GM19023 (cell line): ENCODE data around the gene GNA15.

ENCODE experiments used
- ATAC-seq: cut with Tn5 transposase; IDR thresholded peaks from one replicate; pipeline ENCODE4 v1.9.1; 2021; ENCODE audit warnings: mild to moderate bottlenecking, moderate library complexity; ENCODE audit not compliant: unreplicated experiment

GNA15 gene

DNA sequence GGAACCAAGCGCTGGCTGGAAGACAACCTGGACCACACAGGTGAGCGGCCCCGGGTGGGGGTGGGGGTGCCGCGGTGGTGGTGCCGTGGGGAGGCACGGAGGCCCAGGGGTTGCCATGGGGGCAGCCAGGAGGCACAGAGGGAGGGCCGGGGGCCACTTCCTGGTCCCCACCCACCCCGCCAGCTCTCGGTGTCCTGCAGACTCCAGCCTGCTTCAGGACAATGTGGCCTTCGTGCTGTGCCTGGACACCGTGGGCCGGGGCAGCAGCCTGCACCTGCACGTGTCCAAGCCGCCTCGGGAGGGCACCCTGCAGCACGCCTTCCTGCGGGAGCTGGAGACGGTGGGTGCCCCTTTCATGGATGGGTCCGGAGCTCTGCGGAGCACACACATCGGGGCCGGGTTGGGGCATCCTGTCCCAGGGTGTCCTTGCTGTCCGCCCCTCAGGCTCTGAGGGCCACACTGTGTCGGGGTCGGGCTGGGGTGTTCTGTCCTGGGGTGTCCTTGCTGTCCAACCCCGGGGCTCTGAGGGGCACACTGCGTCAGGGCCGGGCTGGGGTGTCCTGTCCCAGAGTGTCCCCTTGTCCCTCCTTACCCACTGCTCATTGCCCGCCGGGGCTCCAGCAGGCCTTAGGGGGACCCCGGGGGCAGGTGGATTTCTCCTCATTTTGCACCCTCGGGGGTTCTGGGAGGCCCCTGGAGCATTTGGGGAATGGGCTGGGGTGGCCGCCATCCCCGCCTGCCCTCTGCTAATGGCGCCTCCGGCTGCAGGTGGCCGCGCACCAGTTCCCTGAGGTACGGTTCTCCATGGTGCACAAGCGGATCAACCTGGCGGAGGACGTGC, 68.2 kb downstream of the GNA15 start:
- ATAC-seq = no peak

DNA sequence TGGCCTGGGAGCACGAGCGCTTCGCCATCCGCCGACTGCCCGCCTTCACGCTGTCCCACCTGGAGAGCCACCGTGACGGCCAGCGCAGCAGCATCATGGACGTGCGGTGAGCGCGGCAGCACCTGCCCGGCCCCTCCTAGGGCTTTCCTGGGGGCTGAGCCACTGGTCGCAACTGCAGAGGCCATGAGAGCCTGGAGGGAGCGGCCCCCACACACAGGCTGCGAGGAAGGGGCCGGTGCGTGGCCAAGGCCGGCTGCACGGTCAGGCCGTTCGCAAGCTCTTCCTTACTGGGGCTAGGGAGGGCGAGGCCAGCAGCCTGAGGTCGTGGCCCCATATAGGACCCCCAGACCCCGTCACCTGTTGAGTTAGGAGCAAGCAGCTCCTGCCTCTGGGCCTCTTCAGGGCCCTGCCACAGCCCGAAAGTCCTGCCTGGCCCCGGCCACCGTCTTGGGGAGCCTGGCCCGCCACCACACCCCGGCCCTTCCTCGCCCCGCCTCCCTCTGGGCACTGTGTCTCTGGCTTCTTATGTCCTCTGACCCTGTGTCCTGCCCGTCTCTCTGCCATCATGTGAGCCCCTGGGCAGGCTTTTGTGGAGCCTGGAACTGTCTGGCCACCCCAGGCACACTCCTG, 68.9 kb downstream of the GNA15 start:
- ATAC-seq = no peak

DNA sequence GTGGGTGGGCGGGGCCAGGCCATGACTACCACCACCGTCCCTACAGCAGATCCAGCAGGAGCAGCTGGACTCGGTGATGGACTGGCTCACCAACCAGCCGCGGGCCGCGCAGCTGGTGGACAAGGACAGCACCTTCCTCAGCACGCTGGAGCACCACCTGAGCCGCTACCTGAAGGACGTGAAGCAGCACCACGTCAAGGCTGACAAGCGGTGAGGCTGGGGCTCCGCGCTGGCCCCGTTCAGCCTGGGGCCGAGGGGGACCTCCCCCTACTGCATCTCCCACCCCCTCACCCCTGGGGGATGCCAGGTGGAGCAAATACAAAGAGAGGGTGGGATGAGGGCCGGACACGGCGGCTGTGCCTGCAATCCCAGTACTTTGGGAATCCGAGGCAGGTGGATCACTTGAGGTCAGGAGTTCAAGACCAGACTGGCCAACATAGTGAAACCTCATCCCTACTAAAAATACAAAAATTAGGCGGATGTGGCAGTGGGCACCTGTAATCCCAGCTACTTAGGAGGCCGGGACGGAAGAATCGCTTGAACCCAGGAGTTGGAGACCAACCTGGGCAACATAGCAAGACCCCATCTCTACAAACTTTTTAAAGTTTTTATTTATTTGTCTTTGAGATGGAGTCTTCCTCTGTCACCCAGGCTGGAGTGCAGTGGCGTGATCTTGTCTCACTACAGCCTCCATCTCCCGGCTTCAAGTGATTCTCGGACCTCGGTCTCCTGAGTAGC, 70.6 kb downstream of the GNA15 start:
- ATAC-seq = no peak

DNA sequence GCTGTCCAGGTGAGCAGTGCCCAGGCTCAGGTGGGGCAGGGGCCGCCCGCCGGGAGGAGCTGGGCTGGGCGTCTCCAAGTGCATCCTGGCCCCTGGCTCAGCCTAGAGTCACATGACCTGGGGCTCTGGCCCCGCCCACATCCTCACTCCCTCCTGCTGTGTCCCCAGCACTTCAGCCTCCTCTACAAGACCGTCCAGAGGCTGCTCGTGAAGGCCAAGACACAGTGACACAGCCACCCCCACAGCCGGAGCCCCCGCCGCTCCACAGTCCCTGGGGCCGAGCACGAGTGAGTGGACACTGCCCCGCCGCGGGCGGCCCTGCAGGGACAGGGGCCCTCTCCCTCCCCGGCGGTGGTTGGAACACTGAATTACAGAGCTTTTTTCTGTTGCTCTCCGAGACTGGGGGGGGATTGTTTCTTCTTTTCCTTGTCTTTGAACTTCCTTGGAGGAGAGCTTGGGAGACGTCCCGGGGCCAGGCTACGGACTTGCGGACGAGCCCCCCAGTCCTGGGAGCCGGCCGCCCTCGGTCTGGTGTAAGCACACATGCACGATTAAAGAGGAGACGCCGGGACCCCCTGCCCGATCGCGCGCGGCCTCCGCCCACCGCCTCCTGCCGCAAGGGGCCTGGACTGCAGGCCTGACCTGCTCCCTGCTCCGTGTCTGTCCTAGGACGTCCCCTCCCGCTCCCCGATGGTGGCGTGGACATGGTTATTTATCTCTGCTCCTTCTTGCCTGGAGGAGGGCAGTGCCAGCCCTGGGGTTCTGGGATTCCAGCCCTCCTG, 71.8 kb downstream of the GNA15 start:
- ATAC-seq = no peak

DNA sequence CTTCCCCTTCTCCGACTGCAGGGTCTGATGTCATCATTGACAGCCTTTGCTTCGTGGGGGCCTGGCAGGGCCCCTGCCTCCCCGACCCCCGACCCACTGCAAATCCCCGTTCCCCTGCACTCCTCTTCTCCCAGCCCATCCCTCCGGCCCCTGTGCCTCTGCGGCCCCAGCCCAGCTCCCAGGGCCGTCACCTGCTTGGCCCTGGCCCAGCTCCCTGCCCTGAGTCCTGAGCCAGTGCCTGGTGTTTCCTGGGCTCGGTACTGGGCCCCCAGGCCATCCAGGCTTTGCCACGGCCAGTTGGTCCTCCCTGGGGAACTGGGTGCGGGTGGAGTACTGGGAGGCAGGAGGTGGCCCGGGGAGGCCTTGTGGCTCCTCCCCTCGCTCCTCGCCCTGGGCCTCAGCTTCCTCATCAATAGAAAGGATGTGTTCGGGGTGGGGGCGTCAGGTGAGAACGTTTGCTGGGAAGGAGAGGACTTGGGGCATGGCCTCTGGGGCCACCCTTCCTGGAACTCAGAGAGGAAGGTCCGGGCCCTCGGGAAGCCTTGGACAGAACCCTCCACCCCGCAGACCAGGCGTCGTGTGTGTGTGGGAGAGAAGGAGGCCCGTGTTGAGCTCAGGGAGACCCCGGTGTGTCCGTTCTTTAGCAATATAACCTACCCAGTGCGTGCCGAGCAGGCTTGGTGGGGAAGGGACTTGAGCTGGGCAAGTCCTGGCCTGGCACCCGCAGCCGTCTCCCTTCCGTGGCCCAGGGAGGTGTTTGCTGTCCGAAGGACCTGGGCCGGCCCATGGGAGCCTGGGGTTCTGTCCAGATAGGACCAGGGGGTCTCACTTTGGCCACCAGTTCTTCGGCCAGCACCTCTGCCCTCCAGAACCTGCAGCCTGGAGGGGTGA, 72.7 kb downstream of the GNA15 start:
- ATAC-seq = no peak

DNA sequence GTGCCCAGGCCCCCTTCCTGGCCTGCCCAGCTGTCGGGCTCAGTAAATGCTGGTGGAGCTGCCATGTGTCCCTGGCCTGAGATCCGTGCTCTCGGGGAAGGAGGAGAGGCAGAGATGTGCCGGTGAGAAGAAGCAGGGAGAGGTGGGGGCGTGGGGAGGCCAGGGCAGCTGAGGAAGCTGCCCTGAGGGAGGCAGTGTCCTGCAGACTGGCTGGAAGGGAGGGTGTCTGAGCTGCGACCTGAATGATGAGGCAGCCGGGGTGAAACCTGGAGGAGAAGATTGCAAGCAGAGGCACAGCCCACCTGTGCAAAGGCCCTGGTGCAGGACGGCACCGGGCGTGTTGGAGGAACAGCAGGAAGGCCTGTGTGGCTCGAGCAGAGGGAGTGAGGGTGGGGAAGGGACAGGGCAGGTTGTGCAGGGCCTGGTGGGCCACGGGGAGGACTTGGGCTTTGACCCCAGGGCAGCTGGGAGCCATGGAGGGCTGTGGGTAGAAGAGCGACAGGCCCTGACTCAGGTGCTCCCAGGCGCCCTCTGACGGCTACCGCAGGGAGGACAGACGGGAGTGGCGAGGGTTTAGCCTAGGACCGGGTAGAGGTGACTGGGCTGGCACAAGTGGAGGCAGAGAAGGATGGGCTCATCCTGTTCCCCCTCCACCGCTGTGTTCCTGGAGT, 74.6 kb downstream of the GNA15 start:
- no peak for ATAC-seq

DNA sequence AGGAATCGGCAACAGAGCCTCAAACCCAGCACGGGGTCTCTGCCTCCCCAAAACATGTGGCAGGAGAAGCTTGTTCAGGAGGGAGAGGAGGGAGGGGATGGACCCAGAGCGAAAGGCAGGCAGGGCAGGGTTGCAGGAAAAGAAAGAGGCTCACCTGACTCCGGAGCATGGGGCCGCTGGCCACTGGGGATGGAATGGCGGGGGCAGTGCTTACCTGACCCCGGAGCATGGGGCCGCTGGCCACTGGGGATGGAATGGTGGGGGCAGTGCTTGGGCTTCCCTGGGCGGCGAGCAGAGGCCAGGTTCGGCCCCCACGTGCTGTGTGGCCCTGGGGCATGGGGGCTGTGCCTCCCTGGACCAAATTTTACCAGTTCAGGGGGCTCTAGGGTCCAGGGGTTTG, 75.4 kb downstream of the GNA15 start:
- ATAC-seq = no peak

DNA sequence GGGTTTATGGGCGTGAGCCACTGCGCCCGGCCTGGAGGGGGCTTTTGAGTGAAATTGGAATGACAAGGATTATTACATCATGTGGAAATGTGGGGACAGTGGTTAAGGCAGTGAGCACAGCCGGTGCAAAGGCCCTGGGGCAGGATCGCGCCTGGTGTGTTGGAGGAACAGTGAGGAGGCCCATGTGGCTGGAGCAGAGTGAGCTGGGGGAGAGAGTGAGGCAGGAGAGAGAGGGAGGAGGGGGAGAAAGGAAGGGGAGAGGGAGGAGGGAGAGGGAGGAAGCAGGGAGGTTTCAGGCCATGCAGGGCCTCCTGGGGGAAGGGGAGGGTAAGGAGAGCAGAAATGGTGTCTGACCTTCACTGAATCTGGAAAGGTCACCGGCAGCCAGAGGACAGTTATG, 77.3 kb downstream of the GNA15 start:
- no peak for ATAC-seq
